Skeletal muscle satellite cell (primary cell): ENCODE results near the gene WBP1L.

ENCODE experiments used
- H3K27me3 ChIP-seq: 2 replicates; pipeline ENCODE4 v1.7.0; 2013; ENCODE audit warnings: low read length; ENCODE audit not compliant: control insufficient read depth, insufficient read depth
- H3K36me3 ChIP-seq: 2 replicates; pipeline ENCODE4 v1.7.0; 2013; ENCODE audit warnings: mild to moderate bottlenecking, control low read depth, low read length; ENCODE audit not compliant: insufficient read depth
- H3K4me1 ChIP-seq: 2 replicates; pipeline ENCODE4 v1.7.0; 2013; ENCODE audit warnings: low read length; ENCODE audit not compliant: control insufficient read depth, insufficient read depth
- H3K4me2 ChIP-seq: 2 replicates; pipeline ENCODE4 v1.7.0; 2013; ENCODE audit warnings: mild to moderate bottlenecking, low read length
- H3K4me3 ChIP-seq: 2 replicates; pipeline ENCODE4 v1.7.0; 2013; ENCODE audit warnings: low read length
- H3K9ac ChIP-seq: 2 replicates; pipeline ENCODE4 v1.7.0; 2013; ENCODE audit warnings: mild to moderate bottlenecking, low read depth, low read length, moderate library complexity
- H3K9me3 ChIP-seq: replicated peaks from 2 replicates; pipeline ENCODE4 v1.7.0; 2013; ENCODE audit warnings: mild to moderate bottlenecking, control low read depth, low read length

The WBP1L gene

GRCh38 chr10:102801978-102802377, 58.2 kb downstream of the WBP1L start:
- H3K36me3 ChIP-seq = peaks cover 49% of the 10 kb centered on the region
- no peaks in the 10 kb centered on the region for H3K9me3 ChIP-seq
- H3K4me3 ChIP-seq = no peak overlapping the region
- H3K4me2 ChIP-seq = no peak overlapping the region
- no peaks in the 10 kb centered on the region for H3K27me3 ChIP-seq
- H3K4me1 ChIP-seq = peaks cover 50% of the 10 kb centered on the region
- H3K9ac ChIP-seq = peak overlapping the region; percentile 77

GRCh38 chr10:102802920-102803534, 59.3 kb downstream of the WBP1L start:
- Histone ChIP-seq H3K9ac (peak overlapping the region; percentile 77), H3K4me1 (peaks cover 50% of the 10 kb centered on the region), H3K27me3 (no peaks in the 10 kb centered on the region), H3K4me3 (peak overlapping the region; percentile 55), H3K4me2 (peak overlapping the region; percentile 69), H3K9me3 (no peaks in the 10 kb centered on the region), H3K36me3 (peaks cover 44% of the 10 kb centered on the region)

GRCh38 chr10:102804382-102805055, 60.8 kb downstream of the WBP1L start:
- Histone ChIP-seq H3K27me3 (no peaks in the 10 kb centered on the region), H3K9ac (no peak overlapping the region), H3K36me3 (peaks cover 32% of the 10 kb centered on the region), H3K9me3 (no peaks in the 10 kb centered on the region), H3K4me2 (no peak overlapping the region), H3K4me3 (no peak overlapping the region), H3K4me1 (peaks cover 46% of the 10 kb centered on the region)

GRCh38 chr10:102808380-102808779, 64.6 kb downstream of the WBP1L start:
- H3K36me3 ChIP-seq = peaks cover 38% of the 10 kb centered on the region
- peaks cover 16% of the 10 kb centered on the region for H3K4me1 ChIP-seq
- H3K9ac ChIP-seq = no peak overlapping the region
- no peak overlapping the region for H3K4me3 ChIP-seq
- no peaks in the 10 kb centered on the region for H3K27me3 ChIP-seq
- no peak overlapping the region for H3K4me2 ChIP-seq
- no peaks in the 10 kb centered on the region for H3K9me3 ChIP-seq

GRCh38 chr10:102811346-102811745, 67.6 kb downstream of the WBP1L start:
- Histone ChIP-seq H3K9ac (no peak overlapping the region), H3K9me3 (no peaks in the 10 kb centered on the region), H3K36me3 (peaks cover 52% of the 10 kb centered on the region), H3K4me3 (no peak overlapping the region), H3K27me3 (no peaks in the 10 kb centered on the region), H3K4me2 (no peak overlapping the region), H3K4me1 (peaks cover 31% of the 10 kb centered on the region)

GRCh38 chr10:102812231-102812876, 68.6 kb downstream of the WBP1L start:
- Histone ChIP-seq H3K4me2 (no peak overlapping the region), H3K9ac (no peak overlapping the region)

GRCh38 chr10:102813017-102813541, 69.3 kb downstream of the WBP1L start:
- H3K27me3 ChIP-seq = no peaks in the 10 kb centered on the region
- no peak overlapping the region for H3K4me2 ChIP-seq
- no peaks in the 10 kb centered on the region for H3K9me3 ChIP-seq
- H3K4me3 ChIP-seq = no peak overlapping the region
- peaks cover 52% of the 10 kb centered on the region for H3K36me3 ChIP-seq
- H3K4me1 ChIP-seq = peaks cover 34% of the 10 kb centered on the region
- no peak overlapping the region for H3K9ac ChIP-seq

More at GRCh38 chr10:102812231-102812876, 68.6 kb downstream of the WBP1L start:
- Histone ChIP-seq H3K4me3 (no peak overlapping the region), H3K36me3 (peaks cover 52% of the 10 kb centered on the region), H3K9me3 (no peaks in the 10 kb centered on the region), H3K4me1 (peaks cover 34% of the 10 kb centered on the region), H3K27me3 (no peaks in the 10 kb centered on the region)

- H3K4me3 ChIP-seq = no peak overlapping the region
- peaks cover 34% of the 10 kb centered on the region for H3K4me1 ChIP-seq
- no peak overlapping the region for H3K4me2 ChIP-seq
- peaks cover 52% of the 10 kb centered on the region for H3K36me3 ChIP-seq
- H3K9me3 ChIP-seq = no peaks in the 10 kb centered on the region
- no peaks in the 10 kb centered on the region for H3K27me3 ChIP-seq
- no peak overlapping the region for H3K9ac ChIP-seq
These were observed 70.1 kb downstream of the WBP1L start for GRCh38 chr10:102813734-102814452.

- Histone ChIP-seq H3K9ac (no peak overlapping the region), H3K36me3 (peaks cover 52% of the 10 kb centered on the region), H3K9me3 (no peaks in the 10 kb centered on the region), H3K4me2 (no peak overlapping the region), H3K4me3 (no peak overlapping the region), H3K4me1 (peaks cover 34% of the 10 kb centered on the region), H3K27me3 (no peaks in the 10 kb centered on the region)
These were observed 70.7 kb downstream of the WBP1L start for GRCh38 chr10:102814453-102814871.

- Histone ChIP-seq H3K9ac (peak overlapping the region; percentile 80), H3K4me1 (peaks cover 34% of the 10 kb centered on the region), H3K36me3 (peaks cover 49% of the 10 kb centered on the region), H3K4me2 (no peak overlapping the region), H3K9me3 (no peaks in the 10 kb centered on the region), H3K27me3 (no peaks in the 10 kb centered on the region), H3K4me3 (no peak overlapping the region)
These were observed 71.3 kb downstream of the WBP1L start for GRCh38 chr10:102814873-102815661.
